H1 (cell line): ENCODE data around the gene IL2. TPM values are rescaled to one million over a fixed set of nuclear protein-coding genes. Genes with fewer than 3 reads are reported as not detected.

Source experiments
- CTCF ChIA-PET: fragments of 300-600 bp; sonication (Branson Sonifier 250); formaldehyde crosslinking; loops from one replicate; lab custom pipeline; 2021; ENCODE audit not compliant: partially characterized antibody; lab: Charles Lee
- POLR2A ChIA-PET: fragments of 300-600 bp; sonication (Branson Sonifier 250); formaldehyde crosslinking; loops from one replicate; lab custom pipeline; 2021; ENCODE audit warnings: inconsistent platforms; ENCODE audit not compliant: partially characterized antibody; lab: Charles Lee
- DNase-seq, 2 experiments: peaks; one replicate each; pipeline versions ENCODE4 v3.0.0 to v3.0.0-alpha.2; 2010 to 2022; ENCODE audit warnings: low spot score in 2 of 2, low read depth in 1 of 2, mixed read lengths in 1 of 2
- FAIRE-seq: peaks from 2 replicates; lab custom pipeline; 2011; peaks lifted over from hg19 to GRCh38; lab: Jason Lieb, UNC
- H2AFZ ChIP-seq: 2 replicates; pipeline ENCODE4 v1.8.1; 2012; ENCODE audit warnings: low read length, inconsistent platforms
- H2AK5ac ChIP-seq: 2 replicates; pipeline ENCODE4 v1.6.1; 2013; ENCODE audit warnings: low read depth, low read length
- H2BK120ac ChIP-seq: replicated peaks from 2 replicates; pipeline ENCODE3; 2013; ENCODE audit warnings: low read depth, low read length, inconsistent platforms
- H2BK12ac ChIP-seq: 2 replicates; pipeline ENCODE4 v1.6.1; 2013; ENCODE audit warnings: low read depth, low read length
- H2BK15ac ChIP-seq: 2 replicates; pipeline ENCODE4 v1.6.1; 2013; ENCODE audit warnings: low read length
- H2BK20ac ChIP-seq: 2 replicates; pipeline ENCODE4 v1.6.1; 2013; ENCODE audit warnings: low read length
- H2BK5ac ChIP-seq: 2 replicates; pipeline ENCODE4 v1.6.1; 2013; ENCODE audit warnings: low read depth, low read length
- H3K14ac ChIP-seq: 2 replicates; pipeline ENCODE4 v1.6.1; 2013; ENCODE audit warnings: inconsistent platforms; ENCODE audit not compliant: insufficient read length
- H3K18ac ChIP-seq: 2 replicates; pipeline ENCODE4 v1.6.1; 2013; ENCODE audit warnings: low read length; ENCODE audit errors: extremely low read depth
- H3K23ac ChIP-seq: 2 replicates; pipeline ENCODE4 v1.6.1; 2013; ENCODE audit warnings: inconsistent platforms; ENCODE audit not compliant: insufficient read length
- H3K23me2 ChIP-seq: 2 replicates; pipeline ENCODE4 v1.6.1; 2013; ENCODE audit warnings: low read depth, low read length
- H3K27ac ChIP-seq: 2 replicates; pipeline ENCODE4 v1.6.1; 2011; ENCODE audit warnings: low read depth, low read length, inconsistent platforms
- H3K27me3 ChIP-seq, 4 experiments: replicated peaks in 1 of 4; 1 replicate in 1 of 4; 2 replicates in 3 of 4; pipeline versions ENCODE4 v1.6.1 to v1.8.1; 2011 to 2013; ENCODE audit warnings: low read length in 3 of 4, mild to moderate bottlenecking in 3 of 4, inconsistent platforms in 2 of 4, mixed read lengths in 2 of 4, moderate library complexity in 1 of 4; ENCODE audit not compliant: control insufficient read depth in 3 of 4, insufficient read depth in 3 of 4; ENCODE audit errors: extremely low read depth in 1 of 4
- H3K36me3 ChIP-seq, 4 experiments: 2 replicates each; pipeline versions ENCODE4 v1.6.1 to v1.8.1; 2011 to 2013; ENCODE audit warnings: mild to moderate bottlenecking in 4 of 4, low read length in 3 of 4, moderate library complexity in 2 of 4, control low read depth in 1 of 4, inconsistent platforms in 1 of 4; ENCODE audit not compliant: insufficient read depth in 4 of 4, control insufficient read depth in 2 of 4
- H3K4ac ChIP-seq: replicated peaks from 2 replicates; pipeline ENCODE3; 2013; ENCODE audit warnings: low read length, low read depth, mixed read lengths, inconsistent platforms; ENCODE audit not compliant: insufficient read length
- H3K4me1 ChIP-seq, 4 experiments: replicated peaks in 1 of 4; 1 replicate in 1 of 4; 2 replicates in 3 of 4; pipeline versions ENCODE4 v1.6.1 to v1.8.1; 2011 to 2013; ENCODE audit warnings: low read length in 3 of 4, inconsistent platforms in 2 of 4, mixed read lengths in 1 of 4; ENCODE audit not compliant: insufficient read depth in 4 of 4, control insufficient read depth in 3 of 4
- H3K4me2 ChIP-seq, 2 experiments: 2 replicates each; pipeline versions ENCODE4 v1.6.1 to v1.8.1; 2011 to 2013; ENCODE audit warnings: low read depth in 2 of 2, low read length in 2 of 2, control low read depth in 1 of 2, inconsistent platforms in 1 of 2, mild to moderate bottlenecking in 1 of 2; ENCODE audit not compliant: insufficient read depth in 1 of 2
- H3K4me3 ChIP-seq, 4 experiments: fragments of 200-600, 300-600 bp in 1 of 4; sonication (generic), shearing (Covaris generic), sonication (Bioruptor Twin) in 1 of 4; 2 replicates each; pipeline versions ENCODE4 v1.5.1 to v1.8.1; 2011 to 2016; ENCODE audit warnings: low read length in 4 of 4, low read depth in 3 of 4, control low read depth in 2 of 4, inconsistent platforms in 2 of 4, mild to moderate bottlenecking in 2 of 4, mixed read lengths in 1 of 4, moderate library complexity in 1 of 4; ENCODE audit not compliant: insufficient read depth in 2 of 4; ENCODE audit errors: extremely low read depth in 1 of 4
- H3K56ac ChIP-seq: replicated peaks from 2 replicates; pipeline ENCODE3; 2013; ENCODE audit warnings: low read depth, mild to moderate bottlenecking, mixed read lengths, low read length, inconsistent platforms; ENCODE audit not compliant: insufficient read length
- H3K79me1 ChIP-seq: 2 replicates; pipeline ENCODE4 v1.6.1; 2013; ENCODE audit warnings: low read depth, low read length, control low read depth
- H3K79me2 ChIP-seq, 2 experiments: 2 replicates each; pipeline versions ENCODE4 v1.6.1 to v1.8.1; 2012 to 2013; ENCODE audit warnings: low read length in 2 of 2, mild to moderate bottlenecking in 2 of 2, inconsistent platforms in 1 of 2; ENCODE audit not compliant: insufficient read depth in 2 of 2, control insufficient read depth in 1 of 2
- H3K9ac ChIP-seq, 4 experiments: replicated peaks in 1 of 4; 1 replicate in 1 of 4; 2 replicates in 3 of 4; pipeline versions ENCODE4 v1.6.1 to v1.8.1; 2011 to 2013; ENCODE audit warnings: low read depth in 3 of 4, low read length in 3 of 4, control low read depth in 2 of 4, mild to moderate bottlenecking in 2 of 4, moderate library complexity in 2 of 4, inconsistent platforms in 1 of 4; ENCODE audit errors: extremely low read depth in 1 of 4
- H3K9me3 ChIP-seq, 2 experiments: 2 replicates each; pipeline versions ENCODE4 v1.6.1 to v1.8.1; 2012 to 2013; ENCODE audit warnings: mild to moderate bottlenecking in 2 of 2, moderate library complexity in 2 of 2, control low read depth in 1 of 2, inconsistent platforms in 1 of 2, low read depth in 1 of 2, low read length in 1 of 2, mixed read lengths in 1 of 2; ENCODE audit not compliant: insufficient read depth in 2 of 2
- H4K20me1 ChIP-seq, 2 experiments: replicated peaks in 1 of 2; 2 replicates each; pipeline versions ENCODE3 to v1.8.1; 2011 to 2013; ENCODE audit warnings: inconsistent platforms in 2 of 2, low read length in 2 of 2, mild to moderate bottlenecking in 1 of 2; ENCODE audit not compliant: insufficient read depth in 2 of 2, control insufficient read depth in 1 of 2
- H4K5ac ChIP-seq: 2 replicates; pipeline ENCODE4 v1.6.1; 2013; ENCODE audit warnings: low read length, low read depth, mixed read lengths, inconsistent platforms; ENCODE audit not compliant: insufficient read length
- H4K8ac ChIP-seq: 2 replicates; pipeline ENCODE4 v1.8.0; 2013; ENCODE audit warnings: mild to moderate bottlenecking, moderate library complexity, low read length, inconsistent platforms; ENCODE audit not compliant: insufficient read depth; ENCODE audit errors: extremely low read depth
- H4K91ac ChIP-seq: replicated peaks from 2 replicates; pipeline ENCODE3; 2013; ENCODE audit warnings: low read length, mixed read lengths, inconsistent platforms; ENCODE audit not compliant: insufficient read length
- BCL11A ChIP-seq, 2 experiments: IDR thresholded peaks; one replicate each; pipeline ENCODE4 v1.6.1; 2011; ENCODE audit warnings: low read depth in 2 of 2, low read length in 2 of 2, mild to moderate bottlenecking in 2 of 2
- EP300 ChIP-seq, 2 experiments: IDR thresholded peaks; 1 replicate in 1 of 2; 2 replicates in 1 of 2; pipeline ENCODE4 v1.6.1; 2011 to 2012; ENCODE audit warnings: low read depth in 2 of 2, low read length in 2 of 2, mild to moderate bottlenecking in 2 of 2, borderline replicate concordance in 1 of 2, inconsistent platforms in 1 of 2, moderate library complexity in 1 of 2
- FOSL1 ChIP-seq: IDR thresholded peaks from 2 replicates; pipeline ENCODE4 v1.6.1; 2011; ENCODE audit warnings: mild to moderate bottlenecking, low read depth, low read length, moderate library complexity; ENCODE audit not compliant: insufficient read depth
- KDM4A ChIP-seq: IDR thresholded peaks from one replicate; pipeline ENCODE4 v1.7.1; 2012; ENCODE audit warnings: low read depth, mild to moderate bottlenecking, moderate library complexity, low read length, inconsistent platforms; ENCODE audit not compliant: severe bottlenecking
- NANOG ChIP-seq: IDR thresholded peaks from 2 replicates; pipeline ENCODE4 v1.6.1; 2011; ENCODE audit warnings: low read length, low read depth, mild to moderate bottlenecking, inconsistent platforms; ENCODE audit not compliant: insufficient read depth, poor library complexity, severe bottlenecking
- SAP30 ChIP-seq: fragments of 300-600 bp; sonication (generic); IDR thresholded peaks from 2 replicates; pipeline ENCODE4 v1.7.1; 2012; ENCODE audit warnings: low read length, moderate library complexity, mild to moderate bottlenecking, inconsistent platforms; ENCODE audit not compliant: insufficient read depth, insufficient replicate concordance
- TAF7 ChIP-seq: optimal IDR thresholded peaks from 2 replicates; pipeline ENCODE3; 2011; ENCODE audit warnings: low read depth, mild to moderate bottlenecking, inconsistent platforms, low read length, moderate library complexity, borderline replicate concordance
- ZNF274 ChIP-seq: IDR thresholded peaks from 2 replicates; pipeline ENCODE4 v1.7.0; 2012; ENCODE audit warnings: low read length, borderline replicate concordance; ENCODE audit errors: extremely low read depth
- WGBS, 2 experiments: shearing (Covaris generic) in 1 of 2; methylation state at CpG; one replicate each; pipeline versions ENCODE4 v1.1.6 to v1.1.7; 2013 to 2015; ENCODE audit warnings: low lambda C conversion rate in 2 of 2, mixed read lengths in 2 of 2, inconsistent platforms in 1 of 2, low coverage in 1 of 2, missing lambda C conversion rate in 1 of 2; ENCODE audit not compliant: insufficient replicate concordance in 2 of 2, insufficient coverage in 1 of 2, insufficient read length in 1 of 2; ENCODE audit errors: extremely low coverage in 1 of 2, missing lambda C conversion rate in 1 of 2; 5-methylcytosine and 5-hydroxymethylcytosine counted together
- long read RNA-seq, 2 experiments: library from RNA in 1 of 2; library from capped mRNA in 1 of 2; stranded (forward); transcript quantifications; one replicate each; pipeline ENCODE4 v2.0.0, GENCODE V29; 2021; ENCODE audit warnings: inconsistent platforms in 1 of 2
- polyA minus RNA-seq, 3 experiments: library from RNA; depleted of rRNA, polyadenylated mRNA; stranded (reverse); fragments of >200 nt; gene quantifications; 1 replicate in 2 of 3; 2 replicates in 1 of 3; pipeline ENCODE4 v1.2.3, GENCODE V29; 2011
- polyA plus RNA-seq, 7 experiments: library from polyadenylated mRNA; depleted of rRNA in 3 of 7; stranded (reverse) in 5 of 7; unstranded in 2 of 7; fragments of >200 nt in 5 of 7; fragments of 200-250 nt in 2 of 7; gene quantifications; 1 replicate in 5 of 7; 2 replicates in 1 of 7; 4 replicates in 1 of 7; pipeline versions ENCODE4 v1.2.1 to v1.2.3, GENCODE V29; 2011 to 2013; ENCODE audit warnings: missing spikeins in 2 of 7, mixed read lengths in 2 of 7
- total RNA-seq: library from RNA; stranded (reverse); fragmentation: NEBNext Ultra II Directional; extraction: Animal tissue kit (Norgen Biotek cat#: 25700); gene quantifications from 2 replicates; pipeline ENCODE4 v1.2.1, GENCODE V29; 2021
- TF ChIP-seq, protein P1 (sequence below): IDR thresholded peaks from 2 replicates; pipeline ENCODE4 v1.6.1; 2012; ENCODE audit warnings: inconsistent platforms

The IL2 gene
- total RNA-seq (not detected in 2 replicates), polyA plus RNA-seq (2011; rRNA removed) (not detected in 2 replicates), polyA minus RNA-seq (2011; rRNA and poly(A)+ RNA removed) (not detected in 2 replicates)
- not detected for polyA plus RNA-seq (2011; cell fraction: cytosol; rRNA removed)
- polyA plus RNA-seq (2011; cell fraction: nucleus; rRNA removed): not detected
- not detected in 4 replicates for polyA plus RNA-seq (2012, experiment 1 of 2)
- not detected for polyA plus RNA-seq (2012, experiment 2 of 2)
- polyA plus RNA-seq (2013, experiment 1 of 2): not detected
- not detected for polyA plus RNA-seq (2013, experiment 2 of 2)
- polyA minus RNA-seq (2011; cell fraction: cytosol; rRNA and poly(A)+ RNA removed): not detected
- not detected for polyA minus RNA-seq (2011; cell fraction: nucleus; rRNA and poly(A)+ RNA removed)
- long read RNA-seq, experiment 1: 0 reads
- long read RNA-seq, experiment 2: 0 reads

DNA sequence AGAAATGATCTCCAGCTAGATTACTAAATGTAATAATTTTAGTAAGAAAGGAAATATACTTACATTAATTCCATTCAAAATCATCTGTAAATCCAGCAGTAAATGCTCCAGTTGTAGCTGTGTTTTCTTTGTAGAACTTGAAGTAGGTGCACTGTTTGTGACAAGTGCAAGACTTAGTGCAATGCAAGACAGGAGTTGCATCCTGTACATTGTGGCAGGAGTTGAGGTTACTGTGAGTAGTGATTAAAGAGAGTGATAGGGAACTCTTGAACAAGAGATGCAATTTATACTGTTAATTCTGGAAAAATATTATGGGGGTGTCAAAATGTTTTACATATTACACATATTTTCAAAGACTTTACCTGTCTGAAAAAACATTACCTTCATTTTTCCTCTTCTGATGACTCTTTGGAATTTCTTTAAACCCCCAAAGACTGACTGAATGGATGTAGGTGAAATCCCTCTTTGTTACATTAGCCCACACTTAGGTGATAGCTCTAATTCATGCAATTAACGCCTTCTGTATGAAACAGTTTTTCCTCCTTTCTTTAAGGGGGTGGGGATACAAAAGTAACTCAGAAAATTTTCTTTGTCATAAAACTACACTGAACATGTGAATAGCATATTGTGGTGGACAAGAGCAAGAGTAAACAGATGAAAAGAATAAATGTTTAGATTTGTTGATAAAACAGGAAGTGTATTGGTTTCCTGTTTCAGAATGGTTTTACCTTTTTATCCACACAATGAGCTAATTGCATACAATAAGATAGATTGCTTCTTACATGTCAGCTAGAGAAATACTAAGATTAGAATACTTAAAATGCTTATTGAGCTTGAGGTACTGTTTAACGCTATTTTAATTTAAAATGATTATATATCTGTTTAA is at the start of gene IL2:
IL2 (minus strand) TSS at position 495 of the 886 bp plus-strand sequence; CDS start at position 210, 285 bp downstream.
- CTCF ChIA-PET: interaction anchor here (0.7 kb wide), 1 partner anchor 9 kb away, joined by 3 read pairs; no protein-coding TSS in a partner anchor
- no peak within 1 kb of the TSS for H2BK20ac ChIP-seq
- no peaks in the 10 kb centered on the region for H3K9me3 ChIP-seq
- H2BK120ac ChIP-seq: no peak within 1 kb of the TSS
- H3K18ac ChIP-seq: no peak within 1 kb of the TSS
- WGBS, 2 experiments: 86% methylated on average over 2 of the region's 2 CpGs; no CpG with 5 or more reads in 1 of the 2 experiments
- no peaks in the 10 kb centered on the region for H3K4me1 ChIP-seq
- no peak within 1 kb of the TSS for H2BK5ac ChIP-seq
- H3K4ac ChIP-seq: no peak within 1 kb of the TSS
- no peak within 1 kb of the TSS for H3K56ac ChIP-seq
- no peak within 1 kb of the TSS for H4K5ac ChIP-seq
- no peak within 1 kb of the TSS for H2BK15ac ChIP-seq
- no peaks in the 10 kb centered on the region for H3K23me2 ChIP-seq
- no peak within 1 kb of the TSS for H2AFZ ChIP-seq
- H2AK5ac ChIP-seq: no peak within 1 kb of the TSS
- H3K79me1 ChIP-seq: no peaks in the 10 kb centered on the region
- no peaks in the 10 kb centered on the region for H4K20me1 ChIP-seq
- no peak within 1 kb of the TSS for H2BK12ac ChIP-seq
- no peak within 1 kb of the TSS for H3K27ac ChIP-seq
- no peaks in the 10 kb centered on the region for H3K79me2 ChIP-seq
- H3K4me3 ChIP-seq: no peak within 1 kb of the TSS
- H3K27me3 ChIP-seq: no peaks in the 10 kb centered on the region
- no peak within 1 kb of the TSS for H3K14ac ChIP-seq
- H3K4me2 ChIP-seq: no peak within 1 kb of the TSS
- no peak for DNase-seq
- H3K23ac ChIP-seq: no peak within 1 kb of the TSS
- no peak within 1 kb of the TSS for H4K91ac ChIP-seq
- no peak within 1 kb of the TSS for H4K8ac ChIP-seq
- no peak within 1 kb of the TSS for H3K9ac ChIP-seq
- H3K36me3 ChIP-seq: no peaks in the 10 kb centered on the region
- FAIRE-seq: no peak
- POLR2A ChIA-PET: no interaction called here
- TF ChIP-seq BCL11A (IDR thresholded peaks at IDR 0.05; ENCODE audit: low read depth in 2 of 2, low read length in 2 of 2) (no peak), SAP30 (no peak), NANOG (no peak), EP300 (IDR thresholded peaks at IDR 0.05; ENCODE audit: borderline replicate concordance in 1 of 2, low read depth in 2 of 2, low read length in 2 of 2) (no peak), FOSL1 (no peak), TAF7 (no peak), ZNF274 (no peak), KDM4A (no peak)
- TF ChIP-seq, protein P1, sequence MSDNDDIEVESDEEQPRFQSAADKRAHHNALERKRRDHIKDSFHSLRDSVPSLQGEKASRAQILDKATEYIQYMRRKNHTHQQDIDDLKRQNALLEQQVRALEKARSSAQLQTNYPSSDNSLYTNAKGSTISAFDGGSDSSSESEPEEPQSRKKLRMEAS: no peak
